GM21717 (cell line): Measurements from ENCODE around the gene AWAT1.
"Not testable (repeated sequence)": the region's sequence is repeated elsewhere in the genome, so short reads cannot be mapped to it uniquely, and the experiment has no call there.

ENCODE experiments used
- ATAC-seq: cut with Tn5 transposase; IDR thresholded peaks from one replicate; pipeline ENCODE4 v1.9.1; 2021; ENCODE audit warnings: mild to moderate bottlenecking, moderate library complexity; ENCODE audit not compliant: unreplicated experiment

The AWAT1 gene

DNA sequence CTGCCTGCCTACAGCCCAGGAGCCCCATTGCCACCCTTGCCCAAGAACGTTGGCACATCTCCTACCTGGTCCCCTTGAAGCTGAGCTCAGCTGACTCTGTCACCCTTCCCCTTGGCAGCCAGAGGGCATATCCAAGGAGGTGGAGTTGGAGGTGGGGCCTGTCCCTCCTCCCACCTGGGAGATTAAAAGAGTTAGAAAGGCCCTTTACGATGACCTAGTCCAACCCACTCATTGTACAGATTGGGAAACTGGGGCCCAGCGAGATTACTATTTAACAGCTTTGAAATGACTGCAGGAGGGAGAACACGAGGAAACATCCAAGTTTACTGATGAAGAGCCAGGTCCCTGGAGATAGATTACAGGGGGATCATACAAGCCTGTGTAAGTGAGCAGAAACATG is 25.6 kb downstream of the AWAT1 start, which contains the start of gene P2RY4:
TSS of gene P2RY4 (minus strand) at position 101 of the 400 bp plus-strand sequence. CDS start 580 bp downstream, outside the sequence.
- ATAC-seq = no peak

DNA sequence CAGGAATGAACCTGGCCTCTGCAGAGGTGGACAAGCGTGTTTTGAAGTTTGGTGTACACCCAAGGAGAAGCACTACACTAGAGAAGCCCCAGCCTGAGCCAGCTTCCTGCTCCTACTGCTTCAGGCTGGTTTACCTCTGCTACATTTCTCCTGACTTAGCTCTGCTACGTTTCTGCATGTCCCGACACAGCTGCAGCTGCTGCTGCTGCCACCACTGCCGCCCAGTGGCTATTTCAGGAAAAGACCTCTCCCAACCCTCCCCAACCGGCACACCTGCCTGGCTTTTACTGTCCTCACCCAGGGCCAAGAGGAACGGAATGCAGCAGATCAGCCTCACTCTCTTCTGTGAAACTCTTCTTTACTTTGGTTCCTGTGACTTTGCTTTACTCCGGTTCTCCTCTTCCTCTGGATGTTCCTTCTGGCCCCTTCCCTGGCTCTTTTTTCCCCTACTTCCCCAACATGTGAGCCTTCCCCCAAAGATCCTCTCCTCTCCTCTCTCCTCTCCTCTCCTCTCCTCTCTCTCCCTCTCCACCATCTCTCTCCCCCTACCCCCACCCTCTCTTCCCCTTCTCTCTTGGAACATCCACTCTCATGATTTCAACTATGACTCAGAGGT is 28.6 kb downstream of the AWAT1 start:
- peak; percentile 66 for ATAC-seq

DNA sequence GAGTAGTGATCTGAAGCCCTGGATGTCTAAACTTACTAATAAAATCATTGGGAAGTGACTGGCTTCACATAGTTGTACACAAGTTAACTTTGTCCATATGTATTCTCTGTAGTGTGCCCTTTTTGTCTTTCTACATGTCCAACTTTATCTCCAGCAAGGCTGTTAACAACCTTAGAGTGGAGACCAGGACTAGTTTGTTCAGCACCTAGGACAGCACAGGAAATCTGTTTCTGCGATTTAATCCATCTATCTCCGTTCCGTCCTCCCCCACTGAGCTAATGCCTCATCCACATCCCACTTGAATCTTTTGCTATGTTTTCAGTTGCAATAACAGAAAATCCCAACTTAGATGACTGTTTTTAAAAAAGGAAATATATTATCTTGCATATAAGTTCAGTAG is 30.3 kb downstream of the AWAT1 start:
- no peak for ATAC-seq

DNA sequence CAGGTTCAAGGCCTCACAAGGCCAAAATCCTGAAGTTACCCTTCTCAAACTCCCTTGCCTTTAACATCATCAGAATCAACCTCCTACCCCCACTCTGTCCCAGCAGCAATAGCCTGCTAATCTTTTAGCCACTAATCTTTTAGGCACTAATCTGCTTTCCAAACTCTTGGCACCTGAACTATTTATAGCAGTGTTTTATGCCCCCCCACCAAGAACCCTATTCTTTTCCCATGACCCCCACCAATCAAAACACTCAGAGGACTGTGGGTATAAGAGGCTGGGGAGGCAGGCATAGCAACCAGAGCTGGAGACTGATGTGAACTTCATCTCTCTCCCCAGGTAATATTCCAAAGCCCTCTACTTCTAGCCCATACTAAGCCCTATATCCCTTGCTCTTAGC is 33.6 kb downstream of the AWAT1 start, which contains the start of gene ARR3:
TSS of gene ARR3 (plus strand) at position 301 of the 400 bp plus-strand sequence. CDS start 1,052 bp downstream, outside the sequence.
- no peak for ATAC-seq

DNA sequence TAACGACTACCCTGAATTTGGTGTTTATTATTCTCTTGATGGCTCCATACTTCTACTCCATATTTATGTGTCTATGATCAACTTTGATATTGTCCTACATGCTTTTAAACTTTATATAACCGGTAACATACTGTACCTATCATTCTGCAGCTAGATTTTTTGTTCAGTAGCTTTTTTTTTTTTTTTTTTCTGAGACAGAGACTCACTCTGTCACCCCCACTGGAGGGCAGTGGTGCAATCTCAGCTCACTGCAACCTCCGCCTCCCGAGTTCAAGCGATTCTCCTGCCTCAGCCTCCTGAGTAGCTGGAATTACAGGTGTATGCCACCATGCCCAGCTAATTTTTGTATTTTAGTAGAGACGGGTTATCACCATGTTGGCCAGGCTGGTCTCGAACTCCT is 39.6 kb downstream of the AWAT1 start:
- ATAC-seq = not testable (repeated sequence)

DNA sequence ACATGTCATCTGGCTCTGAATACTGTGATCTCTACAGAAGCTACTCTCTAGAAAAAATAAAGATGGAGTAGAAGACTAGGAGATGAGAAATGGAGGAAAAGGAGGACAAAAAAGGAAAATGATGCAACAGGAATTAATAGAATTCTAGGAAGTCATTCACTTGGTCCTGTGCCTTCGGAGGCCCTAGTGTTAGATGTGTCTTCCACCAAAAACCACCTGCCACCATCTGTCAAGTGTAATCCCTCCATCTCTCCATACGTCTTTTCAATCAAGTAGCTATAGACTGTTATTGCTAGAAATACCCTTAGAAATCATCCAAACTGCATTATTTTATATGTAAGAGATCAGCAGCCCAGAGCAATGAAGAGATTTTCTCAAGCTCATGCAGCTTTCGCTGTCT is 44.6 kb downstream of the AWAT1 start:
- ATAC-seq = no peak

DNA sequence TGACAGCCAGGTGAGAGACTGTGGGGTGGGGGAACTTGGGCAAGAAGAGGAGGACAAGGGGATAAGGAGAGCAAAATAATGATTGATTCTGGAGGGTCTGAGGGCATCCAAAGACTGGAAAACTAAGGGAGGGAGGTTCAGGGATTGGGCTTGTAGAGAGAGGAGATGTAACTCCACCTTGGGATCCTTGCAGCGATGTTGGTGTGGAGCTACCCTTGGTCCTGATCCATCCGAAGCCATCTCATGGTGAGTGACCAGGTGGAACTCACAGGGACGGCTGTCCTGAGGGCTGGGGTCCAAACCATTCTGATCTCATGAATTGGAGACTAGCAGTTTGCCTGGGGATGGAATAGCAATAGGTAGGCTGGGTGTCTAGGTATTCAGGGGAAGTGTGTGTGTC is 46.1 kb downstream of the AWAT1 start:
- no peak for ATAC-seq

DNA sequence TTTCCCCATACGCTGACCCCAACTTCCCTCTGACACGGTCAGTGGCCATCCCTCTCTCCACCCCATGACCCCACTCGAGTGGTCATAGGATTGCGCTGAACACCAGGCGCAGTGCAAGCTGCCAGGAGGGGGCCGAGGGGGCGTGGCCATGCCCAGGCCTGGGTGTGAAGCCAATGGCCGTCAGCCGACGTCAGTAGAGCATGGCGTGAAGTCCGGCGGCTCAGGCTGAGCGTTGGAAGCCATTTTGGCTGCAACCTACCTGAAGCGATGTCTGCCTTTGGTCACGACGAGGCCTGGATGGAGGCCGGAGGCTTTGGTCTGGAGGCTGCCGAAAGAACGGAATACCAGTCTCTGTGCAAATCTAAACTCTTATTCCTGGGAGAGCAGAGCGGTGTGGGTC is 47.5 kb downstream of the AWAT1 start, which contains the start of gene RAB41:
TSS of gene RAB41 (plus strand) at position 222 of the 400 bp plus-strand sequence. CDS start at position 268, 46 bp downstream.
- no peak for ATAC-seq

DNA sequence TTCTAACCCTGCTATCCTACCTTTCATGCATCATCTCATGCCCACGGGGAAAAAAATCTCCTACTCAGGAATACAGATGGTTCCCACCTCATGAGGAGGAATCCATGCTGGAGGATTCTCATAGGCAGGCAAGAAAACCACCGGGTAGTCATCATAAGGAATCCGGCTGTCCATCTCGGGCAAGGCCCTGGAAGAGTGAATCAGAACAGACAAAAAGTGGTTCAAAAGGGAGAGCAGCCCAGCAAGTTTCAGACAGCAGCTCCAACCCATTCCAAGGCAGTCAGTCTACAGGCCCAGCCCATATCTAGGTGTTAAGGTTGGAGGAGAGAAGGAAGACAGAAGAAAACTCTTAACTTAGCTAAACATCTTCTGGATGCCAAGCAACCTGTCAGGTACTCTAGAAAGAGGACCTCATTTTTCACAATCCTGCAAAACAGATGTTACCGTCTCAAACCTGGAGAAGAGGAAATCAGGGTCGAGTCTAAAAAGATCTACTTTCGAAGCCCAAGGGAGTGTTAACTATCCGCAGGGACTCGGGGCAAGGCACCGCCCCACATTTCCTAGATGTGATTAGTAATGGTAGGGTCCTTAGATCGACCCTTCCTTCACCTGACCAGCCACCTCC is 54.8 kb downstream of the AWAT1 start:
- no peak for ATAC-seq
